GM10248 (cell line): ENCODE measurements around the gene LENEP.

Source experiments
- CTCF ChIA-PET: fragments of 300-600 bp; sonication (Branson Sonifier 250); formaldehyde crosslinking; extraction: SDS; loops from one replicate; lab custom pipeline; 2021; ENCODE audit warnings: antibody characterized with exemption; lab: Yijun Ruan, JAX
- POLR2A ChIA-PET: fragments of 350-650 bp; sonication (Branson Sonifier 250); formaldehyde crosslinking; extraction: SDS; loops from one replicate; lab custom pipeline; 2020; ENCODE audit warnings: antibody characterized with exemption; lab: Yijun Ruan, JAX
- DNase-seq: peaks from one replicate; pipeline ENCODE4 v3.0.0; 2012; ENCODE audit errors: extremely low spot score
- TF ChIP-seq, protein P1 (sequence below): IDR thresholded peaks from 2 replicates; pipeline ENCODE4 v1.5.1; 2012; ENCODE audit warnings: mild to moderate bottlenecking, low read depth; ENCODE audit errors: extremely low read depth, missing control alignments, control extremely low read depth

Gene LENEP

DNA sequence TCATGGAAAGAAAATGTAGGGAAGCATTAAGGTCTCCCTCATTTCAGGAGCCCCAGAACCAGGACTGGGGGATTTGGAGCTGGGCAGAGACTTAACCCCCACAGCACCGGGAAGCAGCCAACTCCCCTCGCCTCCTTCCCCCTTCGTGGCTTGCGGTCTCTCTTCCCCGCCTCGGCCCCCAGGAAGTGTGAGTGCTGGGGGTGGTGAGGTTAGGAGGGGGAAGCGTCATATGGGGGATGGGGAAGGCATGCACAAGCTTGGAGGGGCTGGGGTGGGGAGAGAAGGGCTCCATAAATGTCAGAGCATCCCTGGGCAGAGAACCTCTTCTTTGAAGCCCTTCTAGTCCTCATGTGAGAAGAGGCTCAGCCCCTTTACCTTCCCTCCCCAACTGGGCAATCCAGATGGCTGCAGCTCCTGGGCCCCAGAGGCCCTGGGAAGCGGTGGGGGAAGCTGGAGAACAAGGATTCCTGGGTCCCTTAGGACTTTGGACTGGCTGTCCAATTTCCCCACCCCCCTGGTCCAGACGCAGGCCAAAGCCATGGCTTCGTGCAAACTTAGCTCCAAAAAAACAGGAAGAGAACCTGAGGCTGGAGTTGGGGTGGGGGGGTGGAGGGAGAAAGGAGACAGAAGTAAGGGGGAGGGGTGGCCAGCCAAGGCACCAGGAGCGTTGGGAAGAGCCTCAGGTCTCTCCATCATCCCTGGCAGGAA is 17.0 kb downstream of the LENEP start:
- no peak for DNase-seq
- ChIA-PET POLR2A (no interaction called here), CTCF (interaction anchor here (1.2 to 13.5 kb wide), 3 partner anchors 12 to 75 kb away, joined by 3 to 175 read pairs (median 4); partner anchors contain the start of genes LENEP, PYGO2 and ZBTB7B)
- TF ChIP-seq, protein P1, sequence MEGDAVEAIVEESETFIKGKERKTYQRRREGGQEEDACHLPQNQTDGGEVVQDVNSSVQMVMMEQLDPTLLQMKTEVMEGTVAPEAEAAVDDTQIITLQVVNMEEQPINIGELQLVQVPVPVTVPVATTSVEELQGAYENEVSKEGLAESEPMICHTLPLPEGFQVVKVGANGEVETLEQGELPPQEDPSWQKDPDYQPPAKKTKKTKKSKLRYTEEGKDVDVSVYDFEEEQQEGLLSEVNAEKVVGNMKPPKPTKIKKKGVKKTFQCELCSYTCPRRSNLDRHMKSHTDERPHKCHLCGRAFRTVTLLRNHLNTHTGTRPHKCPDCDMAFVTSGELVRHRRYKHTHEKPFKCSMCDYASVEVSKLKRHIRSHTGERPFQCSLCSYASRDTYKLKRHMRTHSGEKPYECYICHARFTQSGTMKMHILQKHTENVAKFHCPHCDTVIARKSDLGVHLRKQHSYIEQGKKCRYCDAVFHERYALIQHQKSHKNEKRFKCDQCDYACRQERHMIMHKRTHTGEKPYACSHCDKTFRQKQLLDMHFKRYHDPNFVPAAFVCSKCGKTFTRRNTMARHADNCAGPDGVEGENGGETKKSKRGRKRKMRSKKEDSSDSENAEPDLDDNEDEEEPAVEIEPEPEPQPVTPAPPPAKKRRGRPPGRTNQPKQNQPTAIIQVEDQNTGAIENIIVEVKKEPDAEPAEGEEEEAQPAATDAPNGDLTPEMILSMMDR: no peak

DNA sequence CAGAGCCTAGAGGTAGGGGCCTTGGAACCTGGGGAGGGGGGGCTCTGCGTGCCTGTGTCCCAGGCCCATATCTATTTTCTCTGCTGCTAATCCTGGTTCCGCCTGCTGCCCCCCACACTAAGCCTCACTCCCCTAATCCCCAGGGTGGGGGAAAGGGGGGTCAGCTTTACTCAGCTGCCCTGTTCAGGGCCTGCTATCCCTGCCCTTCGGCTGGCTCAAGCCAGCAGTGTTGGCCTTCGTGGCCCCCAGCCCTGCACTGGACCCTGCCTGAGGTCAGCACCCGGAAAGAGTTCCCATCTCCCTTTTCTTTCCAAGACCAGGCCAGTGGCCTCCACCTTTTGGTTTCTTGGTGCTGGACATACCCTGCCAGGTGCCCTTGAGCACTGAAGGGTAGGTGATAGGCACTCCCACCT is 17.6 kb downstream of the LENEP start:
- ChIA-PET CTCF (interaction anchor here (1.2 to 13.5 kb wide), 3 partner anchors 13 to 74 kb away, joined by 3 to 175 read pairs (median 4); partner anchors contain the start of genes LENEP, PYGO2 and ZBTB7B), POLR2A (no interaction called here)
- no peak for DNase-seq
- TF ChIP-seq, protein P1: no peak

DNA sequence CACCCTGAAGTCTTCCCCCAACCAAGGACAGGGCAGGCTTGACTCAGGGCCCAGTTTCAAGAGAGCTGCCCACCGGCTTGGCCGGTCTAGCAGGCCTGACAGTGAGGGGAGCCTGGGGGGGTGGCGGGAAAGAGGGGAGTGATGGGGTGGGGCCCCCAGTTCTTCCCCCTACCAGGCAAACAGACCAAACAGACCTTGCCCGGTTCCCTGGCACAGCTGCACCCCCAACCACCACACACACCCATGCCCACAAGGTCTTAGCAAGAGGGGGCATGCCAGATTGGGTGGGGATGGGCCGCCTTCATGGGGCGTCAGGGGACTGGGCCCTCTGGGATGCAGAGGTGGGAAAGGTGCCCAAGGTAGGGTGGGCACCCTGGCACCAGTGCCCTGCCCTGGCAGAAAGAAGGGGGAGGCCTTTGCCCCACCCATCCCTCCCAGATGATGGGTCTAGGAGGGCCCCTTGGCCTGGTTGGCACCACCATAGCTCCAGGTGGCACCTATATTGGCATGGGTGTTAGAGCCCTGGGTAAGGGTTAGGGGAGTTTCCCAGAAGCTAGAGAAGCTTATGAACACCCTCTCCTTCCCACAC is 18.1 kb downstream of the LENEP start:
- DNase-seq: no peak
- TF ChIP-seq, protein P1: no peak
- POLR2A ChIA-PET: interaction anchor here (0.5 kb wide), 1 partner anchor 35 kb away, joined by 4 read pairs; no protein-coding TSS in a partner anchor
- CTCF ChIA-PET: interaction anchor here (1.2 to 13.5 kb wide), 4 partner anchors 13 to 74 kb away, joined by 3 to 175 read pairs (median 4); partner anchors contain the start of genes LENEP and ZBTB7B

DNA sequence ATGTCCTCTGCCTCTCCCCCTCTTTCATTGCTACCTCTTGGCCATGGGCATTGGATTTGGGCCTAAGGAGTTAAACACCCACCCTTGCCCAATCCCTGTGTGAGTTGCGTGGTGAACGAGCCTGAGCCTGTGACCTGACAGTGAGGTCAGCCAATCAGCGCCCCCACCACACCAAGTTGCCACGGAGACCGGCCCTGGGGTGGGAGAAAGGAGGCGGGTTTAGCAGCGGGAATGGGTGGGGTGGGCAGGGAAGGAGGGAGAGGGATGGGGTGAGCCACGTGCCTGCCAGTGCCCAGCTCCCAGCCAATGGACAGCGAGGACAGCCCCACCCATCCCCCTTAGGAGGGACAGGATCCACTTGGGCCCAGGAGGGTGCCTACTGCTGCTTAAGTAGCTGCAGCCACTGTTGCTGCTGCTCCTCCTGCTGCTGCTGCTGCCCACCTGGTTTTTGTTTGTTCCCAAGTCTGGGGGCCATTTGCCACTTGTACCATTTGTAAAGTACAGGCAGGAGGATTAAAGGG is 18.7 kb downstream of the LENEP start:
- DNase-seq: no peak
- ChIA-PET POLR2A (no interaction called here), CTCF (interaction anchor here (1.2 to 13.5 kb wide), 4 partner anchors 14 to 453 kb away, joined by 3 to 175 read pairs (median 4); partner anchors contain the start of genes LENEP and ZBTB7B)
- TF ChIP-seq, protein P1: no peak

DNA sequence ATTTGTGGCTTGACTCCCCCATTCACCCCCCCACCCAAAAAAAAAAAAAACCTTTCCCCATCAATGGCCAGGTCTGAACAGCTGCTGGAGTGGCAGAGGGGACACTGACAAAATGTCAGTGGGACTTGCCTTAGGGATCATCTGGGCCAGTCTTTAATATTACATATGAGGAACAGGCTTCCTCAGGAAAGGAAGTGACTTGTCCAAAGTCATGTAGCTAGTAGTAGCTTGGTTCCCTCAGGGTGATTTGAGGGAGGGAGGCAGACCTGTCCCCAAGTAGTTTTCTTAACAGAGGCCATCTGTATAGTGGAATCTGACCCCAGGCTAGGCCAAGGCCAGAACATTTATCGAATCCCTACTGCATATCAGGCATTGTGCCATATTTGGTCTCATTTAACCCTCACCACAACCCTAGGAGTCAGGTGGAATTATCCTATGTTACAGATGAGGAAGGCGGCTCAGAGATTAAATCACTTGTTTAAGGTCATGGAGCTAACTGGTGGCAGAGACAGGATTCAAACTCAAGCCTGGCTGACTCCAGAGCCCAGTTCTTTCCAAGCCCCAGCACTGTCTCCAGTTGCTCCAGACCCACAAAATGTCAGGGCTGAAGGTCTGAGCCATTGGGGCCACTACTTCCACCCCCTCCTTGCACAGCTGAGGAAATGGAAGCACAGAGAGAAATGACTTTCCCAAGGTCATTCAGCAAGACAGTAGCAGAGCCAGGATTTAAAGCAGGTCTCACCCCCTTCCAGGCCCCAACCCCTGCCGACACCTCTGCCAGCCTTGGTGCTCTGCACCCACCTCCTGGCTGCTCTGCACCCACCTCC is 19.6 kb downstream of the LENEP start:
- POLR2A ChIA-PET: no interaction called here
- CTCF ChIA-PET: interaction anchor here (1.0 to 13.5 kb wide), 7 partner anchors 9 to 453 kb away, joined by 3 to 175 read pairs (median 5); partner anchors contain the start of genes ADAM15, LENEP, PYGO2 and ZBTB7B
- TF ChIP-seq, protein P1: no peak
- no peak for DNase-seq

DNA sequence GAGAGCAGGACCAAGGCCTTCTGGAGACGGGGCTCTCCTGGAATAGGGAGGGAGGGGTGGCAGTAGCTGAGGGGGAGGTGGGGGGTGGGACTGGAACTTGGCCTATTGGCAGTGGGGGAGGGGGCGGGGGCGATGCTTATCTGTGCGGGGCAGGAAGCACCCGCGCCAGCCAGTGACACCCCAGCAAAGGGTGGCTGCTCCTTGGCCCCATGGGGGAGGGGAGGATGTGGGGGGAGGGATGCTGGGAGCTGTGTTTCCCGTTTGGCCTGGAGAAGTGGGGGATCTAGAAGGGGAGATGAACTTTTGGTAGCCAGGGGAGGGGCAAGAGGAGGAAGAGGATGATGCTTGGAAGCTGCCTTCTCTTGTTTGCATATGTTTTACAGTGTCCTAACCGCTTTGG is 20.2 kb downstream of the LENEP start:
- CTCF ChIA-PET: interaction anchor here (1.0 to 13.5 kb wide), 5 partner anchors 9 to 454 kb away, joined by 4 to 175 read pairs (median 5); partner anchors contain the start of genes ADAM15, LENEP, PYGO2 and ZBTB7B
- POLR2A ChIA-PET: no interaction called here
- no peak for DNase-seq
- TF ChIP-seq, protein P1: no peak
